Measurements from ENCODE around the gene BCL2L12. TPM values are rescaled to one million over a fixed set of nuclear protein-coding genes. Genes with fewer than 3 reads are reported as not detected.

BCL2L12 gene
- total RNA-seq, 3 donors from 2014 or later = 9.6 to 20.8 (median 16.3) TPM

- Histone ChIP-seq H3K9me3 (no peaks in the 10 kb centered on the region), H3K4me3 (no peak overlapping the region), H3K4me1 (ENCODE audit: low read depth) (no peaks in the 10 kb centered on the region), H3K36me3 (ENCODE audit: low read depth) (no peaks in the 10 kb centered on the region)
- no peak for DNase-seq
- TF ChIP-seq, protein P1, sequence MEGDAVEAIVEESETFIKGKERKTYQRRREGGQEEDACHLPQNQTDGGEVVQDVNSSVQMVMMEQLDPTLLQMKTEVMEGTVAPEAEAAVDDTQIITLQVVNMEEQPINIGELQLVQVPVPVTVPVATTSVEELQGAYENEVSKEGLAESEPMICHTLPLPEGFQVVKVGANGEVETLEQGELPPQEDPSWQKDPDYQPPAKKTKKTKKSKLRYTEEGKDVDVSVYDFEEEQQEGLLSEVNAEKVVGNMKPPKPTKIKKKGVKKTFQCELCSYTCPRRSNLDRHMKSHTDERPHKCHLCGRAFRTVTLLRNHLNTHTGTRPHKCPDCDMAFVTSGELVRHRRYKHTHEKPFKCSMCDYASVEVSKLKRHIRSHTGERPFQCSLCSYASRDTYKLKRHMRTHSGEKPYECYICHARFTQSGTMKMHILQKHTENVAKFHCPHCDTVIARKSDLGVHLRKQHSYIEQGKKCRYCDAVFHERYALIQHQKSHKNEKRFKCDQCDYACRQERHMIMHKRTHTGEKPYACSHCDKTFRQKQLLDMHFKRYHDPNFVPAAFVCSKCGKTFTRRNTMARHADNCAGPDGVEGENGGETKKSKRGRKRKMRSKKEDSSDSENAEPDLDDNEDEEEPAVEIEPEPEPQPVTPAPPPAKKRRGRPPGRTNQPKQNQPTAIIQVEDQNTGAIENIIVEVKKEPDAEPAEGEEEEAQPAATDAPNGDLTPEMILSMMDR (IDR thresholded peaks at IDR 0.05) = no peak
- intact Hi-C loops (cut with DNase I, micrococcal nuclease) = no loop called here
- no peak for ATAC-seq
Measured at GRCh38 chr19:49710372-49710951, 44.7 kb downstream of the BCL2L12 start.

DNA sequence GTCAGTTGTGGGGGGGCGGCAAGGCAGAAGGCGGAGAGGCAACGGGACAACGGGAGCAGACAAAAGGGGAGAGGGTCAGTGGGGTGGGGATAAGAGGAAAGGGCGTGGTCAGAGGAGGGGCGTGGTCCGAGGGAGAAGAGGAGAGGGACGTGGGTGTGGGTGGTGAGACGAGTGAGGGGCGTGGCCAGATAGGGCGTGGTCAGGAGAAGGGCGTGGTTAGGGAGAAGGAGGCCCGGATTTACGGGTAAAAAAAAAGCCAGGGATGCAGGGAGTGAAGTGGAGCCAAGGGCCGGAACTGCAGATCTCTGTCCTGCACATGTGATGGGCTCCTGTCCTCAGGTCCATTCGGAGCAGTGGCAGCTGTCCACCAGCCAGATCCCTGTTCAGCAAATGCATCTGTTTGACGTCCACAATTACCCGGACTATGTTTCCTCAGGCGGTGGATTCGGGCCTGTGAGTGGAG is 46.7 kb downstream of the BCL2L12 start:
- TF ChIP-seq, protein P1 (IDR thresholded peaks at IDR 0.05) = no peak
- ATAC-seq (peak; percentile 70), DNase-seq (peak; percentile 38 to 66 (median 59))
- no peaks in the 10 kb centered on the region for H3K9me3 ChIP-seq
- H3K4me3 ChIP-seq = no peak overlapping the region
- H3K36me3 ChIP-seq (ENCODE audit: low read depth) = no peaks in the 10 kb centered on the region
- no peaks in the 10 kb centered on the region for H3K4me1 ChIP-seq (ENCODE audit: low read depth)
- intact Hi-C loops (cut with DNase I, micrococcal nuclease) = no loop called here

DNA sequence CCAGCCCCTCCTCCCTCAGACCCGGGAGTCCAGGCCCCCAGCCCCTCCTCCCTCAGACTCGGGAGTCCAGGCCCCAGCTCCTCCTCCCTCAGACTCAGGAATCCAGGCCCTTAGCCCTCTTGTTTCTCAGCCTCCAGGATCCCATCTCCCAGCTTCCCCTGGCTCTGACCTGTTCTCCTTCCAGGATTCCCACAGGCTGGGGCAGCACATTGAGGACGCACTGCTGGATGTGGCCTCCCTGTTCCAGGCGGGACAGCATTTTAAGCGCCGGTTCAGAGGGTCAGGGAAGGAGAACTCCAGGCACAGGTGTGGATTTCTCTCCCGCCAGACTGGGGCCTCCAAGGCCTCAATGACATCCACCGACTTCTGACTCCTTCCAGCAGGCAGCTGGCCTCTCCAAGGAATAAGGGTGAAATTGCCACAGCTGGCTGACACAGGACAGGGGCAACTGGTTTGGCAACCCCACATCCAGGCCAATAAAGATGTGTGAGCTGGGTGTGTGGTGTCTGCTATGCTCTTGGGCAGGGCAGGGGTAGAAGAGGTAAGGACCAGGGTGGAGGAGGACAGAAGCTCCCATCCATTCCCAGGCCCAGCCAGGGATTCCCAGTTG is 47.6 kb downstream of the BCL2L12 start:
- no peak overlapping the region for H3K4me3 ChIP-seq
- intact Hi-C loops (cut with DNase I, micrococcal nuclease) = no loop called here
- ATAC-seq (peak; percentile 35), DNase-seq (no peak)
- TF ChIP-seq, protein P1 (IDR thresholded peaks at IDR 0.05) = no peak
- H3K4me1 ChIP-seq (ENCODE audit: low read depth) = no peaks in the 10 kb centered on the region
- H3K36me3 ChIP-seq (ENCODE audit: low read depth) = no peaks in the 10 kb centered on the region
- H3K9me3 ChIP-seq = no peaks in the 10 kb centered on the region

DNA sequence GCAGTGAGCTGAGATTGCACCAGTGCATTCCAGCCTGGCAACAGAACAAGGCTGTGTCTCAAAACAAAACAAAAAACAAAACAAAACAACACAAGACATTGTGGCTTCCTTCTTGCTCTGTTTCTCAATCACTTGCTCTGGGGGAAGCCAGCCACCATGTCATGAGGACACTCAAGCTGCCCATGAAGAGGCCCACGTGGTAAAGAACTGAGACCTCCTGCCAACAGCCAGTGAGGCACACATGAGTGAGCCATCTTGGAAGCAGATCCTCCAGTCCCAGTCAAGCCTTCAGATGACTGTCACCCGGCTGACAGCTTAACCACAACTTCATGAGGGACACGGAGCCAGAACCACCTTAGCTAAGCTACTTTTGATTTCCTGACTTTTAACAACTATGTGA is 50.4 kb downstream of the BCL2L12 start:
- intact Hi-C loops (cut with DNase I, micrococcal nuclease) = no loop called here
- no peaks in the 10 kb centered on the region for H3K4me1 ChIP-seq (ENCODE audit: low read depth)
- H3K36me3 ChIP-seq (ENCODE audit: low read depth) = no peaks in the 10 kb centered on the region
- DNase-seq = no peak
- TF ChIP-seq, protein P1 (IDR thresholded peaks at IDR 0.05) = no peak
- H3K4me3 ChIP-seq = no peak overlapping the region
- H3K9me3 ChIP-seq = no peaks in the 10 kb centered on the region
- no peak for ATAC-seq

- H3K4me1 ChIP-seq (ENCODE audit: low read depth) = no peaks in the 10 kb centered on the region
- DNase-seq = no peak
- H3K9me3 ChIP-seq = no peaks in the 10 kb centered on the region
- H3K36me3 ChIP-seq (ENCODE audit: low read depth) = no peaks in the 10 kb centered on the region
- intact Hi-C loops (cut with DNase I, micrococcal nuclease) = no loop called here
- no peak for ATAC-seq
- TF ChIP-seq, protein P1 (IDR thresholded peaks at IDR 0.05) = no peak
- no peak overlapping the region for H3K4me3 ChIP-seq
Measured at GRCh38 chr19:49718511-49718910, 52.8 kb downstream of the BCL2L12 start.

All from mucosa of descending colon (tissue), 3 donors.